A549 (cell line): ENCODE data around the gene KDM1B. TPM values are rescaled to one million over a fixed set of nuclear protein-coding genes. Genes with fewer than 3 reads are reported as not detected.

Experiments
- ATAC-seq, 2 experiments: fragments of 200-7000 bp in 1 of 2; fragments of >200 bp in 1 of 2; cut with Nextera tagmentation in 1 of 2; cut with Tn5 transposase in 1 of 2; 3 replicates each; pipeline versions ENCODE4 v1.8.0 to v1.9.1; 2018 to 2020; ENCODE audit warnings: mild to moderate bottlenecking in 1 of 2, moderate library complexity in 1 of 2
- CTCF ChIA-PET: fragments of 300-600 bp; sonication (Branson Sonifier 250); formaldehyde crosslinking; extraction: SDS; loops from one replicate; lab custom pipeline; 2021; ENCODE audit warnings: antibody characterized with exemption, inconsistent platforms; lab: Yijun Ruan, JAX
- POLR2A ChIA-PET: fragments of 350-600 bp; formaldehyde crosslinking; extraction: SDS; loops from one replicate; lab custom pipeline; 2021; ENCODE audit warnings: antibody characterized with exemption, inconsistent platforms; lab: Yijun Ruan, JAX
- DNase-seq, 2 experiments: peaks; one replicate each; pipeline versions ENCODE4 v3.0.0 to v3.0.0-alpha.2; 2011 to 2016; ENCODE audit warnings: low read depth in 1 of 2, low spot score in 1 of 2
- FAIRE-seq: peaks from 2 replicates; lab custom pipeline; 2011; peaks lifted over from hg19 to GRCh38; lab: Jason Lieb, UNC
- H3K27ac ChIP-seq, 2 experiments: fragments of >200 bp; sonication (Bioruptor Twin); formaldehyde crosslinking; 3 replicates each; pipeline ENCODE4 v1.5.1; 2016 to 2017
- H3K4me1 ChIP-seq: fragments of >200 bp; sonication (Bioruptor Twin); formaldehyde crosslinking; 3 replicates; pipeline ENCODE4 v1.6.1; 2016
- H3K4me2 ChIP-seq: fragments of >200 bp; sonication (Bioruptor Twin); formaldehyde crosslinking; 3 replicates; pipeline ENCODE4 v1.6.1; 2016
- H3K4me3 ChIP-seq: fragments of >200 bp; sonication (Bioruptor Twin); formaldehyde crosslinking; 3 replicates; pipeline ENCODE4 v1.5.1; 2016
- H3K9me3 ChIP-seq: fragments of >200 bp; sonication (Bioruptor Twin); formaldehyde crosslinking; 3 replicates; pipeline ENCODE4 v1.6.1; 2016
- ATOH8 ChIP-seq: fragments of 250-450 bp; sonication (Bioruptor Pico); IDR thresholded peaks from 2 replicates; pipeline ENCODE4 v1.5.0; 2020; ENCODE audit warnings: low read depth, mild to moderate bottlenecking, moderate library complexity
- BCL3 ChIP-seq: fragments of >200 bp; sonication (Bioruptor Twin); formaldehyde crosslinking; IDR thresholded peaks from 3 replicates; pipeline ENCODE4 v1.6.1; 2016
- CBX8 ChIP-seq: fragments of 200-600 bp; sonication (generic); IDR thresholded peaks from 2 replicates; pipeline ENCODE4 v1.6.1; 2016
- CHD4 ChIP-seq: fragments of 200-600 bp; sonication (generic); IDR thresholded peaks from 2 replicates; pipeline ENCODE4 v1.6.1; 2016; ENCODE audit warnings: antibody characterized with exemption, mild to moderate bottlenecking, borderline replicate concordance
- E2F6 ChIP-seq: IDR thresholded peaks from 2 replicates; pipeline ENCODE4 v1.6.1; 2012; ENCODE audit warnings: low read depth, borderline replicate concordance
- EHF ChIP-seq: fragments of 250-450 bp; sonication (Bioruptor Pico); IDR thresholded peaks from 2 replicates; pipeline ENCODE4 v1.5.0; 2020; ENCODE audit warnings: mild to moderate bottlenecking
- EP300 ChIP-seq, 2 experiments: fragments of >200 bp; sonication (Bioruptor Twin); formaldehyde crosslinking; IDR thresholded peaks; 2 replicates in 1 of 2; 3 replicates in 1 of 2; pipeline ENCODE4 v1.6.1; 2016 to 2017
- FOSB ChIP-seq: fragments of 250-450 bp; sonication (Bioruptor Pico); IDR thresholded peaks from 2 replicates; pipeline ENCODE4 v1.5.0; 2020; ENCODE audit warnings: mild to moderate bottlenecking, moderate library complexity
- FOSL2 ChIP-seq, 2 experiments: fragments of 450-650 bp in 1 of 2; fragments of >200 bp in 1 of 2; sonication (Bioruptor Twin) in 1 of 2; formaldehyde crosslinking; IDR thresholded peaks; 2 replicates each; pipeline versions ENCODE4 v1.5.0 to v1.6.1; 2016 to 2020; ENCODE audit warnings: mild to moderate bottlenecking in 1 of 2, moderate library complexity in 1 of 2
- HDAC2 ChIP-seq: fragments of 200-600 bp; sonication (generic); IDR thresholded peaks from 2 replicates; pipeline ENCODE4 v1.6.1; 2016
- MAZ ChIP-seq: fragments of 150-350 bp; IDR thresholded peaks from 2 replicates; pipeline ENCODE4 v1.6.1; 2014; ENCODE audit warnings: antibody characterized with exemption, low read depth, low read length, borderline replicate concordance
- MYC ChIP-seq: IDR thresholded peaks from 2 replicates; pipeline ENCODE4 v1.6.1; 2012; ENCODE audit warnings: mild to moderate bottlenecking, inconsistent platforms, low read length, improper control_type of control experiment, borderline replicate concordance
- NFE2L2 ChIP-seq: fragments of 150-350 bp; conservative IDR thresholded peaks from 2 replicates; pipeline ENCODE4 v1.6.1; 2014; ENCODE audit warnings: low read length
- PBX3 ChIP-seq: IDR thresholded peaks from 2 replicates; pipeline ENCODE4 v1.6.1; 2012
- POLR2A ChIP-seq: IDR thresholded peaks from 2 replicates; pipeline ENCODE4 v1.6.1; 2012; ENCODE audit warnings: mild to moderate bottlenecking, low read length
- REST ChIP-seq: fragments of 200-600 bp; sonication (generic); IDR thresholded peaks from 2 replicates; pipeline ENCODE4 v1.6.1; 2016; ENCODE audit warnings: antibody characterized with exemption, mild to moderate bottlenecking, moderate library complexity
- RNF2 ChIP-seq: fragments of 200-600 bp; sonication (generic); IDR thresholded peaks from 2 replicates; pipeline ENCODE4 v1.6.1; 2016; ENCODE audit warnings: low read depth, mild to moderate bottlenecking, antibody characterized with exemption, moderate library complexity, borderline replicate concordance
- SMC3 ChIP-seq: fragments of >200 bp; sonication (Bioruptor Twin); formaldehyde crosslinking; IDR thresholded peaks from 3 replicates; pipeline ENCODE4 v1.6.1; 2018; ENCODE audit warnings: inconsistent platforms
- SREBF2 ChIP-seq: fragments of 450-650 bp; IDR thresholded peaks from 2 replicates; pipeline ENCODE4 v1.6.1; 2014; ENCODE audit warnings: mild to moderate bottlenecking, moderate library complexity
- ZC3H11A ChIP-seq: fragments of 450-650 bp; IDR thresholded peaks from 2 replicates; pipeline ENCODE4 v1.6.1; 2014; ENCODE audit warnings: antibody characterized with exemption, mild to moderate bottlenecking
- ZNF302 ChIP-seq: fragments of 250-450 bp; sonication (Bioruptor Pico); IDR thresholded peaks from 2 replicates; pipeline ENCODE4 v1.9.0; 2021; ENCODE audit warnings: inconsistent platforms, mild to moderate bottlenecking, moderate library complexity
- WGBS: methylation state at CpG from one replicate; pipeline ENCODE4 v1.1.6; 2017; ENCODE audit errors: missing lambda C conversion rate; 5-methylcytosine and 5-hydroxymethylcytosine counted together
- polyA plus RNA-seq, 4 experiments: library from polyadenylated mRNA; depleted of rRNA in 3 of 4; stranded (reverse); fragments of >200 nt; fragmentation: RNase III in 1 of 4; extraction: RNeasy Plus Mini Kit Qiagen cat#74134 plus additional on column Dnase treatment in 1 of 4; gene quantifications; 2 replicates in 3 of 4; 3 replicates in 1 of 4; pipeline ENCODE4 v1.2.3, GENCODE V29; 2011 to 2017
- TF ChIP-seq, protein P1 (sequence below): fragments of 250-450 bp; sonication (Bioruptor Pico); IDR thresholded peaks from 2 replicates; pipeline ENCODE4 v1.5.0; 2021; ENCODE audit warnings: mild to moderate bottlenecking, moderate library complexity, borderline replicate concordance
- TF ChIP-seq, protein P2 (sequence below): fragments of >200 bp; sonication (Bioruptor Twin); formaldehyde crosslinking; IDR thresholded peaks from 3 replicates; pipeline ENCODE4 v1.5.1; 2016

KDM1B gene
- polyA plus RNA-seq, 2 of the 4 experiments (the other 2 are of a cell fraction): 11.0 to 14.9 TPM

DNA sequence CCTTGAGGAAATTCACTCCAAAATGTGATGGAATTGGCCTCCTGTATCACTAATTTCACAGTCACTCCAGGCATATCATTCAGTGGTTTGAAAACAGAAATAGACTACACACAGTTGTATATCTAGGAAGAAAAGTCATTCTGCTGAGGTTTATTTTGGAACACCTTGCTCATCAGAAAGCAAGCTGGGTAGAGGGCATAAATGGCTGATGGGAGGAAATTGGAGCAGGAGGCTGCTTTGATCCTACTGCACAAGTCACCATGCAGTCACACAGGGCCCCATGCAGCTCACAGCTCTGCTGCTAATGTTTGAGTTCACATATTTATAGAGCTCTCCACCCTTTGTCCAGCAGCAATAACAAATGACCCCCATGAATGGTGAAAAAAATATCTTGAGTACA lies 45.1 kb upstream of the KDM1B start:
- ATAC-seq (no peak), DNase-seq (no peak), FAIRE-seq (no peak)
- POLR2A ChIA-PET: no interaction called here
- no peak overlapping the region for H3K27ac ChIP-seq
- no peaks in the 10 kb centered on the region for H3K4me1 ChIP-seq
- CTCF ChIA-PET: no interaction called here
- no peak for TF ChIP-seq ATOH8 (CRISPR knock-in tag)
- TF ChIP-seq, protein P1, sequence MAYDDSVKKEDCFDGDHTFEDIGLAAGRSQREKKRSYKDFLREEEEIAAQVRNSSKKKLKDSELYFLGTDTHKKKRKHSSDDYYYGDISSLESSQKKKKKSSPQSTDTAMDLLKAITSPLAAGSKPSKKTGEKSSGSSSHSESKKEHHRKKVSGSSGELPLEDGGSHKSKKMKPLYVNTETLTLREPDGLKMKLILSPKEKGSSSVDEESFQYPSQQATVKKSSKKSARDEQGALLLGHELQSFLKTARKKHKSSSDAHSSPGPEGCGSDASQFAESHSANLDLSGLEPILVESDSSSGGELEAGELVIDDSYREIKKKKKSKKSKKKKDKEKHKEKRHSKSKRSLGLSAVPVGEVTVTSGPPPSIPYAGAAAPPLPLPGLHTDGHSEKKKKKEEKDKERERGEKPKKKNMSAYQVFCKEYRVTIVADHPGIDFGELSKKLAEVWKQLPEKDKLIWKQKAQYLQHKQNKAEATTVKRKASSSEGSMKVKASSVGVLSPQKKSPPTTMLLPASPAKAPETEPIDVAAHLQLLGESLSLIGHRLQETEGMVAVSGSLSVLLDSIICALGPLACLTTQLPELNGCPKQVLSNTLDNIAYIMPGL (CRISPR knock-in tag): no peak
- no peak for TF ChIP-seq POLR2A
- TF ChIP-seq EP300 (IDR thresholded peaks at IDR 0.05): no peak
- no peak for TF ChIP-seq SMC3
- TF ChIP-seq, protein P2, sequence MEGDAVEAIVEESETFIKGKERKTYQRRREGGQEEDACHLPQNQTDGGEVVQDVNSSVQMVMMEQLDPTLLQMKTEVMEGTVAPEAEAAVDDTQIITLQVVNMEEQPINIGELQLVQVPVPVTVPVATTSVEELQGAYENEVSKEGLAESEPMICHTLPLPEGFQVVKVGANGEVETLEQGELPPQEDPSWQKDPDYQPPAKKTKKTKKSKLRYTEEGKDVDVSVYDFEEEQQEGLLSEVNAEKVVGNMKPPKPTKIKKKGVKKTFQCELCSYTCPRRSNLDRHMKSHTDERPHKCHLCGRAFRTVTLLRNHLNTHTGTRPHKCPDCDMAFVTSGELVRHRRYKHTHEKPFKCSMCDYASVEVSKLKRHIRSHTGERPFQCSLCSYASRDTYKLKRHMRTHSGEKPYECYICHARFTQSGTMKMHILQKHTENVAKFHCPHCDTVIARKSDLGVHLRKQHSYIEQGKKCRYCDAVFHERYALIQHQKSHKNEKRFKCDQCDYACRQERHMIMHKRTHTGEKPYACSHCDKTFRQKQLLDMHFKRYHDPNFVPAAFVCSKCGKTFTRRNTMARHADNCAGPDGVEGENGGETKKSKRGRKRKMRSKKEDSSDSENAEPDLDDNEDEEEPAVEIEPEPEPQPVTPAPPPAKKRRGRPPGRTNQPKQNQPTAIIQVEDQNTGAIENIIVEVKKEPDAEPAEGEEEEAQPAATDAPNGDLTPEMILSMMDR: no peak
- no peak overlapping the region for H3K4me2 ChIP-seq
- no peak overlapping the region for H3K4me3 ChIP-seq
- H3K9me3 ChIP-seq: peaks cover 10% of the 10 kb centered on the region

GRCh38 chr6:18115356-18115755 lies 39.9 kb upstream of the KDM1B start:
- no peaks in the 10 kb centered on the region for H3K4me1 ChIP-seq
- H3K4me2 ChIP-seq: no peak overlapping the region
- ChIA-PET CTCF (no interaction called here), POLR2A (no interaction called here)
- TF ChIP-seq SREBF2 (no peak), CHD4 (no peak), ZC3H11A (no peak), MAZ (no peak), BCL3 (no peak), ZNF302 (CRISPR knock-in tag) (no peak), FOSL2 (IDR thresholded peaks at IDR 0.05) (no peak), FOSL2 (CRISPR knock-in tag; IDR thresholded peaks at IDR 0.05) (no peak), PBX3 (no peak), REST (no peak), E2F6 (no peak), NFE2L2 (no peak), RNF2 (no peak), EHF (CRISPR knock-in tag) (no peak), MYC (no peak), FOSB (CRISPR knock-in tag) (no peak), CBX8 (no peak), POLR2A (no peak), HDAC2 (no peak)
- TF ChIP-seq, protein P1 (CRISPR knock-in tag): no peak
- H3K27ac ChIP-seq: no peak overlapping the region
- no peak for FAIRE-seq
- no peak for ATAC-seq
- H3K4me3 ChIP-seq: no peak overlapping the region
- no peak for DNase-seq
- 72% methylated on average over 2 of the region's 2 CpGs for WGBS
- H3K9me3 ChIP-seq: no peaks in the 10 kb centered on the region
